Activated T-cell treated with anti-CD3 and anti-CD28 coated beads for 48 hours (primary cell): ENCODE measurements around the gene NSDHL.

ENCODE experiments used
- DNase-seq: peaks from one replicate; pipeline ENCODE4 v3.0.0-alpha.2; 2020; ENCODE audit warnings: low read depth

NSDHL gene

GRCh38 chrX:152844256-152844655 is 13.4 kb downstream of the NSDHL start:
- no peak for DNase-seq

- DNase-seq: no peak
Measured at GRCh38 chrX:152845618-152846240, 14.9 kb downstream of the NSDHL start.

DNA sequence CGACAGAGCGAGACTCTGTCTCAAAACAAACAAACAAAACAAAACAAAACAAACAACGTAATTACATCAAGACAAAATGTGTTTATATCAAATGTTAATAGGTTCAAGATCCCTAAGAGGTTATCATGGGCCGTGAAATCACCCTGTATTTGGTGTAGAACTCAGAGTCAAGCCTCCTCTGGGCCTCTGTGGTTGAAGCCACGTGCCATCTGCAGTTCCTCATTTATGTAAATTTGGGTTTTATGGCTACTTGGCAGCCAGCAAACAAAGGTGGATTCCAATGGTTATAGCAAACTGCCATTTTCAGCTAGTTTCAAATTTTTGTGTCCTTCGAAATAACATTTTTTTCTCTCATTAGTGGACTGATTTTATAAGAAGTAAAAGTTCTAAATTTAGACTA is 16.4 kb downstream of the NSDHL start:
- DNase-seq: no peak

DNA sequence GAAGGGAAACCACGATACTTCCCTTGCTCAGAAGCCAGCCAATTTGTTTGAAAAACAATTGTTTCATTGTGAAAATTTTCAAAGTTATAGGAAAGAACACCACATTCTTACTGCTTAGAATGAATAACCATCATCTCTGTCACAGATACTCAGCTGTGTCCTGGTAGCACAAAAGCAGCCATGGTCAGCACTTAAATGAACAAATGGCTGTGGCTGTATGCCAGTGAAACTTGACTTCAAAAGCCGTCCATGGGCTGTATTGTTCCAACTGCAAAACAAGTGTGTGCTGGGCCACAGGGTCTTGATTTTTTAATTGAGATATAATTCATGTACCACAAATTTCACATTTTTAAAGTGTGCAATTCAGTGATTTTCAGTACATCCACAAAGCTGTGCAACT is 19.6 kb downstream of the NSDHL start:
- DNase-seq: no peak

- no peak for DNase-seq
Measured at GRCh38 chrX:152853986-152854385, 23.1 kb downstream of the NSDHL start.

- no peak for DNase-seq
Measured at GRCh38 chrX:152861116-152861515, 30.3 kb downstream of the NSDHL start.

GRCh38 chrX:152861826-152862225 is 31.0 kb downstream of the NSDHL start:
- DNase-seq: no peak

DNA sequence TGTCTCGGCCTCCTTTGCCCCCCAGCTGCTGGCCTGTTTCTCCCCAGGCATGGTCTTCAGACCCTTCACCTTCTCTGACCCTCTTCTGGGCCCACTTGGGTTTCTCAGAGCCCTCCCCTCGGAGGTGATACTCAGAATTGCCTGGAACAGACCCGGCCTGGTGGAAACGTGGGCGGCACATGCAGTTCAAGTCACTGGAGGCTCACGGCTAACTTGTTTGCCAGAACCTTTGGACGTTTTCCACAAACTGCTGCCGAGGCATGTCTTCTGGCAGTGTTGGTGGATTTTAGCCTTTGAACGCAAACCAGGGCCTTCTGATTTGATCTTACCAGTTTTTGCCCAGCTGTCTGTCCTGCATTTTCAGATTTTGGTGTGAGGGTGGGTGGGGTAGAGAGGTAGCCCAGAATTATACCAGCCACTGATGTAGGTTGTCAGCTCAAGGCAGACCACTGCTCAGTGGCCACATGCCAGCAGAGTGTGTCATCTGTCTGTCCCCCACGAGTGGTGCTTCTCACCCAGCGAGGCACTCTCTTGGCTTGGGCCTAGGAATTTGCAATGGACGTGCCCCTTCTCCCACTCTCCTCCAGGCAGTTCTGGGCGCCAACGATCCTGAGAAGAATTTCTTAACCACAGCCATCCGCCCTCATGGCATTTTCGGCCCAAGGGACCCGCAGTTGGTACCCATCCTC is 34.5 kb downstream of the NSDHL start:
- DNase-seq: no peak

GRCh38 chrX:152866386-152866785 is 35.5 kb downstream of the NSDHL start:
- DNase-seq: no peak

GRCh38 chrX:152869972-152870371 is 39.1 kb downstream of the NSDHL start:
- DNase-seq: no peak

DNA sequence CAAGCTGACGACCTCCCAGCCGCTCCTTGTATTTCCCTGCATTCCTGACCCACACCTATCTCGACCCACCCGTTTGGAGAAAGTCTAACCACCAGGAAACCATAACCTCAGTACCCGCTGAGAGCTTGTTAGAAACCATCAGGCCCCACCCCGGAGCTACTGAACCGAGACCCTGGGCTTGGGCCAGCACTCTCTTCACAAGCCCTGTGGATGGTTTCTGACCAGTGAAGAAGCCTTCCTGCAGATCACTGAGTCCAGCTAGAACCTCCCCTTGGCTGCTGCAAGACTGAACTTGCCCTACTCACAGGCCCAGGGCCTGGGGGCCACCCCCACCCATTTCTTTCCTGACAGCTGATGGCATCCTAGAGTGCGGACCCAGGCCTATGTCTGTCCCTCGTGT is 40.4 kb downstream of the NSDHL start:
- DNase-seq: no peak

GRCh38 chrX:152872522-152872921 is 41.7 kb downstream of the NSDHL start:
- no peak for DNase-seq

GRCh38 chrX:152873361-152873760 is 42.5 kb downstream of the NSDHL start:
- DNase-seq: no peak

- DNase-seq: no peak
Measured at GRCh38 chrX:152876931-152877840, 46.3 kb downstream of the NSDHL start.

DNA sequence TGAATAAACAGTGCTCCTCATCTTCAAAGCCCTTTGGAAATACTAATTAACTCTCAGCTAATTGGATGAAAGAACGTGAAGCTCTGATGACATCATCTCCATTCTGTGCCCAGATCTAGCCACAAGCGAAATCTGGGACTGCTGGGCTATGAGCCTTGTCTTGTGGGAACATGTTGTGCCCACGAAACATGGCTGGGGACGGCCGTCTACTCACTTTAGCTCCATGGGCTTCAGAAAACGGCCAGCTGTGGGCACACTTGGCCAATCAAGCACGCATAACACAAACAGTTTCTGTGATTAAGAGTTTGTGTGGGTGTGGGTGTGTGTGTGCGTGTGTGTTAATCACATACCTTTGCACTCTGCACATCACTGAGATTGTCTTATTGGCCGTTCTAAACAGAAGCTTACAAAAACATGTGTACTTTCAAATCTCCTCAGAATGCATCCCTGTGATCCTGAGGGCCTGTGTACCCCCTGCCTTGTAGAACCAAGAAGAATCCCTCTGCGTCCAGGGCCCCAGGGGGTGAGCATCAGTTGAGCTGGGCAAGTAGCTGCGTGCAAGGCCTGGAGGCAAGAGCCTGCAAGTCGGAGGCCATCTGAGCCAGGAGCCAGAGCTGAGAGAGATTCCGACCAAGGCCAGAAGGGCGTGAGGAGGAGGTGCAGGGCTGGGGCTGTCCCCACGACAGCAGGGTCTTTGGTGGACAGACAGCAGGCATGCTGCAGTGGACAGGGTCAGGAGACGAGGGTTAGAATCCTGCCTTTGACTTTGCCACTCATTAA is 48.3 kb downstream of the NSDHL start:
- DNase-seq: no peak

GRCh38 chrX:152881289-152881688 is 50.4 kb downstream of the NSDHL start:
- DNase-seq: no peak

DNA sequence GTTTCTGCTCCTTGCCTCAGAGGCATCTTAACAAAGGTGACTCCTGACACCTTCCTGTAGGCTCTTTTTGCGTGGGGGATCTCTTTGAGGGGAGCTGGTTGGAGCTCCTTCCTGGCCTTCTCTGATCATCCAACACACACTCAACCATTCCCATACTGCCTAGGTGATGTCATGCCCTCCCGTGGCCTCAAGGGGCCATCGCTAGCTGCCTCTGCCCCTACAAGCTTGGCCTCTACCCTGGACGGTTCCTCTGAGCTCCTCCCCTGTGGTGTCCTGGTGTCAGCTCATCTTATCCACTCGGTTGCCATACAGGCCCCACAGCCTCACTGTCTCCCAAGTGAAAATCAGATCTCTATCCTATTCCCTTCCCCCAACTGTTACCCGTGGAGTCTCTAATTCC is 53.3 kb downstream of the NSDHL start:
- DNase-seq: no peak

GRCh38 chrX:152886716-152887115 is 55.9 kb downstream of the NSDHL start:
- no peak for DNase-seq

- DNase-seq: no peak
Measured at GRCh38 chrX:152892499-152892898, 61.6 kb downstream of the NSDHL start.

GRCh38 chrX:152892999-152893891 is 62.4 kb downstream of the NSDHL start:
- no peak for DNase-seq

DNA sequence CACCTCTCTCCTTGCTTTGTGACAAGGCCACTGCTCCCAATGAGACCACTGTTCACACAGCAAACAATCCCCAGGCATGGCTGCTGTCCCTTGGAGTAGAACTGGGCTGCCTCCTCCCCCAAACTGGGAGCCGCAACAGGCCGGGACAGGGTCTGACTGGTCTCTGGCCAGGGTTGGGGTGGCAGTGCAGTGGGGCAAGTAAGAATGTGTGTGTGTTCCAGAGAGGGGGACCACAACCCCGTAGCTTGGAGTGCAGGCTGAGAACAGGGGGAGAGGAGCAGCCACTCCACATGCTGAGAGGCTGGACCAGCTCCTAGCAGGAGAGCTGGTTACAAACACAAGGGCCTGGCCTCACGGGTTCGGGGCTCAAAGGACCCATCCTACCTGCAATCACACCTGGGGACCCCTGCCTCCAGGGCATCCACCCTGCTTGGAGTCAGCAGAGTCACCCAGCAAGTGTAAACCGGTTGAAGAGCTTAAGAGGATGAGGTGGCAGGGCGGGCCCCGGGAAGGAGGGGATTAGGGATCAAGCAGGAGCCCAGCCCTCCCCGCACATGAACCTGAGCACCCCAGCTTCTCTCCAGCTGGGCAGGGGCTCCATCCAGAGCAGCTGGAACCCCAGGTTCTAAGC is 63.2 kb downstream of the NSDHL start:
- no peak for DNase-seq
